Germinal center (tissue), 1 donor: Measurements from ENCODE around the gene GAL.

ENCODE experiments used
- DNase-seq: peaks from one replicate; pipeline ENCODE4 v3.0.0; 2012; ENCODE audit warnings: mixed read lengths, low spot score

The GAL gene

DNA sequence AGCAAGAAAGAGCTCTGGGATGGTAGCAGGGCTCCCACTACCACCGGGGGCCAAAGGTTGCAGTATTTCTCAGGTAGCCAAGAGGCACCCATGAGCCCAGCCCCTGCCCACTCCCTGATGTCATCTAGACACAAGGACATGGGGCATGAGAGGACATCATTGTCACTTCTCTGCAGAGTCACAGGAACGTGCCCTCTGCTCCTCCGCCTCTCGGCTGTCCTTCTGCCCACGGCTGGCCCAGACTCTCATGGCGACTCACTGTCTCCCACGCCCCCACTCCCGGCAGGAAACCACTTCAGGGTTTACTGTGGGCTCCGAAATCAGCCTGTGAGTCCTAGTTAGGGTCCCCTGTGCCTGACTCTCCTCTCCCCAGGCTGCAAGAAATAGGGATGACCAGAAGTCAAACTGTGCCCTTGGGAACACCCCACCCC, 1.8 kb upstream of the GAL start:
- DNase-seq: no peak

GRCh38 chr11:68683121-68683520, 1.2 kb upstream of the GAL start:
- DNase-seq: no peak

DNA sequence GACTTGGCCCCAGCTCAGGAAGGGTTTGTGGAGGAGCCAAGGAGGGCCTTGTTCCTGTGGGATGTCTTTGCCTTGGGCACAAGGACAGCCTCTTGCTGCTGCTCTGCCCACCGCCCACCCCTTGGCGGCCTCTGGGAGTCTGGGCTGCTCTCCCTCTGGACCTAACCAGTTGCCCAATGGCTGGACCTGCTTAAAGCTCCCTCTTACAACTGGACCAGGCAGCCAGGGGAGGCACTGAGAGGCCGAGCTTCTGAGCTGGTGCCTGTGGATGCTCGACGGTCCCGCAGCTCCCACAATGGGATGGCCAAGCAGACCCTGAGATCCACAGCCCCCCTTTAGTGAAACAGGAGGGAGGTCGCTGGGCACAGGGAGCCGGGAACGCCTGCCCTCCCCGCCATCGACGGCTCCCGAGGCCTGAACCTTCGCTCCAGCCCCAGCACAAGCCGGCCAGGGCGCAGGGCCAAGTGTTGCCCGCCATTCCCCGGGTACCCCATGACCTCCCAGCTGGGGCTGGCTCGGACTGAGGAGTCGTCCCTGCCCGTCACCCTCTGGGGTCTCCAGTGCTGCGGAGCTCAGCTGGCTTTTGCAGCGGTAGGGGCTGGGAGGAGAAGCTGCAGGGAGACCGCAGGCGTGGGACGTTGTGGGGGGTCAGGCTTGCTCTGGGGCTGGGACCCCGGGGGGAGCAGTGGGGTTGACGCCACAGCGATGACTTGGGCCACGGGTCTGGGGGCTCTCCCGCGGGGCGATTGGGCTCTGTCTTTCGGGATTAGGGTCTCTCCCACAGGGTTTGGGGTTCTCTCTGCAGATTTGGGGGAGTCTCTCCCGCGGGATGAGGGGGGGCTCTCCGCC, 584 bp upstream of the GAL start:
- no peak for DNase-seq

DNA sequence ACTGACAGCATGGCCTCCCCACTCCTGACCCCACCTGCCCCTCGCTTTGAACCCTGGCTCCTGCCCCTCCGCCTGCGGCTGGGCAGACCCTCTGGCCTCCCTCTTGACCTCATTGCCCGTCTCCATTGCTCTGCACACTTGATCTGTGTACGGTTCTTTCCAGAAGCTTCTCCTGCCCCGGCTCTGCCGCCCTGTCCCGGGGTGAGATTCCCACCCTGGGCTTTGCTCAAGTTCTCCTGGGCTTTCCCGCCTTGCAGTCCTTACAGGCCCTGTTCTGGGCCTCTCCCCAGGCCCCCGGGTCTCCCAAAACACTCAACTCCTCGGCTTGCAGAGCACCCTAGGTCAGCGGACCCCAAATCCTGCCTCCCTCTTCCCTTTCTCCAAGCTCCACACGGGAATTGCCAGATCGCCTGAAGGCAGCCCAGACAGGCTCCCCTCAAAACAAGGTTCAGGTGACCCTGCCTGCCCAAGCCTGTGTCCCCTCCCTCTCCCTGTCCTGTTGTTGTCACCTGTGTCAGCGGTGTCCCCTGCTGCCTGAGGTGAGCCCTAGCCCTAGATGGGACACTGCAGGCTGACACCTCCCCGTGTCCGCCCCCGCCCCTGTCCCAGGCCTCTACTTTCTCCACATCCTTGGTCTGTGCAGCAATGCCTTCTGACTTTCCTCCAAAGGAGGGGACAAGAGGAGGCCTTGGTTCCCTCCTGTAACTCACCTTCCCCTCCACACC, 1.5 kb downstream of the GAL start:
- no peak for DNase-seq

GRCh38 chr11:68686486-68686885, 2.1 kb downstream of the GAL start:
- no peak for DNase-seq

- no peak for DNase-seq
Measured at GRCh38 chr11:68687311-68687710, 3.0 kb downstream of the GAL start.

- DNase-seq: no peak
Measured at GRCh38 chr11:68687986-68688385, 3.6 kb downstream of the GAL start.

- no peak for DNase-seq
Measured at GRCh38 chr11:68688881-68689280, 4.5 kb downstream of the GAL start.

GRCh38 chr11:68689737-68690625, 5.6 kb downstream of the GAL start:
- no peak for DNase-seq

DNA sequence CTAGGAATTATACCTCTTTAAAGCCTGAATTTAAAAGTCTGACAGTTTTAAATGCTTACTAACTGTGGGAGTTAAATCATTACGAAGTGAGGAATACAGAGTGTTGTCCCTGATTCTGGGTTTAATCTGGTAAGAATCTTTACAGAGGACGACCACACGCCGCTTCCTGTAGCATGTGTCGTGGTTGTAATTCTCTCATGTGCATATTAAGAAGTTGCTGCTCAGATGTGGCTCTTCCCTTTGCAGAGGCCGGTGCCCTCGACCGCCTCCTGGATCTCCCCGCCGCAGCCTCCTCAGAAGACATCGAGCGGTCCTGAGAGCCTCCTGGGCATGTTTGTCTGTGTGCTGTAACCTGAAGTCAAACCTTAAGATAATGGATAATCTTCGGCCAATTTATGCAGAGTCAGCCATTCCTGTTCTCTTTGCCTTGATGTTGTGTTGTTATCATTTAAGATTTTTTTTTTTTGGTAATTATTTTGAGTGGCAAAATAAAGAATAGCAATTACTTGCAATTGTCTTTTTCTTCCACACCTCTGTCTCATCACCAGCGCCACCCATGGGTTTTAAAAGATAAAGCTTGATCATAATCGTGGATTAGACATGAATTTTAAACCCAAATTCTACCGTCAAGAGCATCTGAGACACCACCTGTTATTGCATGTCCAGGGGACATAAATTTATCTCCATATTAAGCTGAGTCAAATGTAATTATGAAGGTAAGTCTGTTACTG, 6.5 kb downstream of the GAL start:
- no peak for DNase-seq

- DNase-seq: no peak
Measured at GRCh38 chr11:68691402-68691784, 7.0 kb downstream of the GAL start.

GRCh38 chr11:68692115-68692514, 7.8 kb downstream of the GAL start:
- DNase-seq: no peak

GRCh38 chr11:68692871-68693483, 8.6 kb downstream of the GAL start:
- DNase-seq: no peak

DNA sequence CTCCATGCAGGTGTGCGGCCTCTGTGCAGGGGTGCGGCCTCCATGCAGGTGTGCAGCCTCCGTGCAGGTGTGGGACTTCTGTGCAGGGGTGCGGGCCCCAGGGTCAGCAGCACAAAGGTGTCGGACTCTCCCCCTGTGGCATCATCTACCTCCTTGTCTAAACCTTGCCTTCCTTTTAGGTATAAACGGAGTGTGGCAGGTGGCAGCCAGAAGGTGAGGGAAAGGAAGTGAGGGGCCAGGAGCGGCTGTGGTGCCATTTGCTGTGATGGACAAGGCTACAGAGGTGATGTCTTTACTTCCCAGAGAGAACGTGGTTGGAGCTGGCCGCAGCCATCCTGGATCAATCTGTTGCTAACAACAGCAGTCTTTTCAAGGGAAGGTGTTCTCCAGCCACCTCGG, 9.1 kb downstream of the GAL start:
- DNase-seq: no peak

DNA sequence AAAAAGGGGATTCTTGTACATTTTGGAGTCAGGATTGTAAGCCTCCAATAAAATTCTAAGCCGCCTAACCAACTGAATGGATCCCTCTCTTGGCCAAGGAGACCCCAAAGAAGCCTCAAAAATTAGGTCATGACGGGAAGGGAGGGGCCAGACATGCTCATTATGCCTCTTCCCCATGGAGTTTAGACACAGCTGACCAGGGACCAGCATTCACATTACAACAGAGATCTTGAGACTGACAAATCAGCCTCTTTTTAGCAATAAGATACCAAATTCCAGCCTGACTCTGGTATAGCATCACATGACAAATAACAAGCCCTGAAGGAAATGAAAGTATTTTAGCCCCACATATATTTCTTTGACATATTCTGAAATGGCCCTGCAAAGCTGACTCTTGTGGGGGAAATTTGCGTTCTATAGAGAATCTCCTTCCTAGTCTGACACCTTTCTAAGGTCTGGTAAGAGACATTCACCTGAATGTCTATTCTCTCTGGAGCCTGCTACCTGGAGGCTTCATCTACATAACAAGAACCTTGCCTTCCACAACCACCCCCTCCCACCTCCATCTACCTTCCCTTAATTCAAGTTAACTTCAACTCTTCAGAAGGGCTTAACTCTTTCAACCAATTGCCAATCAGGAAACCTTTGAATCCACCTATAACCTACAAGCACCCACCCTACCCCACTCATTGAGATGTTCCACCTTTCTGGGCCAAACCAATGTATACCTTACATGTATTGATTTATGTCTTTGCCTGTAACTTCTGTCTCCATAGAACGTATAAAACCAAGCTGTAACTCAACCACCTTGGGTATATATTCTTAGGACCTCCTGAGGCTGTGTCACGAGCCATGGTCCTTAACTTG, 10.3 kb downstream of the GAL start:
- no peak for DNase-seq

DNA sequence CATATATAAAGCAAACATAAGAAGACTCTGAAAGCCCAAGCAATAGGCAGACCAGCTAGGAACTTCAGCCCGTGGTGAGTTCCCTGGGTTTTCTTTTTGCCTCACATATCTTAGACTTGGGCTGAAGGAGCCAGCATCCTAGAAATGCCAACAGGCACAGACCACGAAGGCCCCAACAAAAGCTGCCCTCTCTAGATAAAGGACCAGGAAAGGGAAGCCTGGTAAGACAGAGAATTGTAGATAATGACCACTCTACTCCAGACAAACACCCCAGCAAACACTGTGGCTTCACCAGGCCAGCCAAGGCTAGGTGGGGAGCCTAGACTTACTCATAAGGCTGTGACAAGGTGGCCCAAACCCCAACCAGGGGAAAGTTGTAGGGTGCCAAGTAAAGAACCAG, 11.2 kb downstream of the GAL start:
- DNase-seq: no peak

DNA sequence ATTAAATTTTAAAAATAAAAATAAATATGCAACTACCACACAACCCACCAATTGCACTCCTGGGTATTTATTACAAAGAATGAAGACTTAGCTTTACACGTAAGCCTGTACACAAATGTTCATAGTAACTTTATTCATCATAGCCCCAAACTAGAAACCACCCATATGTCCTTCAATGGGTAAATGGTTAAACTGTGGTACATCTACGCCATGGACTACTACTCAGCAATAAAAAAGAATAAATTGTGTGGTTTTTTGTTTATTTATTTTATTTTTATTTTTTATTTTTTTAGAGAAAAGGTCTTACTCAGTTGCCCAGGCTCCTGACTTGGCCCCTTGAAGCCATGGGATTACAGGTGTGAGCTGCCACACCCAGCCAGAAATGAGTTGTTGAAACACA, 14.6 kb downstream of the GAL start:
- DNase-seq: no peak

- no peak for DNase-seq
Measured at GRCh38 chr11:68704887-68705286, 20.5 kb downstream of the GAL start.

- DNase-seq: no peak
Measured at GRCh38 chr11:68707527-68707926, 23.2 kb downstream of the GAL start.

DNA sequence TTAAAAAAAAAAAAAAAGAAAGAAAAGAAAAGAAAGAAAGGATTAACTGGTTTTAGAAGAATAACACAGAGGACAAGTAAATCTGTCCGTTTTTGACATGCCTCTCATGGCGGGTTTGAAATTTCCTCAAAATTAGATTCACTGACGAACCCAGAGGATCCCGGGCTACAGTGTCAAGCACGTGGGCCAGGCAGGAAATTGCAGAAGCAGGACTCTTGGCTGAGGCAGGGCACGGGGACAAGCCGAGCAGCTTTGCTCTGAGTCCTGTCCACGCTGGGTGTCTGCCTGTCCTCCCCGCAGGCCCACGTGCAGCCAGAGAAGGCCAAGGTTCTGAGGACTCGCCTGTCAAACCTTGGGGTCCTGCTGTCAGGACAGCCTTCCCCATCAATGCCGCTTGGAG, 24.7 kb downstream of the GAL start:
- DNase-seq: no peak
